Inflammatory macrophage treated with lipopolysaccharide for 4 hours (primary cell): ENCODE measurements around the gene LGALS4.
"Not testable (repeated sequence)": the region's sequence is repeated elsewhere in the genome, so short reads cannot be mapped to it uniquely, and the experiment has no call there.

ENCODE experiments used
- DNase-seq: peaks from one replicate; pipeline ENCODE4 v3.0.0-alpha.2; 2020

Gene LGALS4

GRCh38 chr19:38817081-38817480, 4.3 kb upstream of the LGALS4 start:
- no peak for DNase-seq

- no peak for DNase-seq
These were observed 3.5 kb upstream of the LGALS4 start for GRCh38 chr19:38816131-38816750.

GRCh38 chr19:38815059-38816001, 2.6 kb upstream of the LGALS4 start:
- no peak for DNase-seq

GRCh38 chr19:38813932-38814331, 1.2 kb upstream of the LGALS4 start:
- not testable (repeated sequence) for DNase-seq

GRCh38 chr19:38813323-38813722, 578 bp upstream of the LGALS4 start:
- no peak for DNase-seq

- no peak for DNase-seq
These were observed 520 bp downstream of the LGALS4 start for GRCh38 chr19:38812009-38812840.

- DNase-seq: no peak
These were observed 3.0 kb downstream of the LGALS4 start for GRCh38 chr19:38809592-38810252.

- DNase-seq: no peak
These were observed 4.0 kb downstream of the LGALS4 start for GRCh38 chr19:38808741-38809140.

- DNase-seq: not testable (repeated sequence)
These were observed 5.2 kb downstream of the LGALS4 start for GRCh38 chr19:38807374-38808098.

GRCh38 chr19:38806371-38806770, 6.4 kb downstream of the LGALS4 start:
- DNase-seq: no peak

GRCh38 chr19:38805180-38805579, 7.6 kb downstream of the LGALS4 start:
- DNase-seq: no peak

- DNase-seq: no peak
These were observed 9.2 kb downstream of the LGALS4 start for GRCh38 chr19:38803543-38803942.

- DNase-seq: no peak
These were observed 11.2 kb downstream of the LGALS4 start for GRCh38 chr19:38801359-38802095.

- no peak for DNase-seq
These were observed 12.0 kb downstream of the LGALS4 start for GRCh38 chr19:38800577-38801347.

- DNase-seq: no peak
These were observed 13.6 kb downstream of the LGALS4 start for GRCh38 chr19:38799104-38799503.

- DNase-seq: not testable (repeated sequence)
These were observed 15.0 kb downstream of the LGALS4 start for GRCh38 chr19:38797781-38798180.

GRCh38 chr19:38796154-38796553, 16.6 kb downstream of the LGALS4 start:
- DNase-seq: no peak

- no peak for DNase-seq
These were observed 17.2 kb downstream of the LGALS4 start for GRCh38 chr19:38795549-38795948.

GRCh38 chr19:38793671-38794070, 19.1 kb downstream of the LGALS4 start:
- no peak for DNase-seq

GRCh38 chr19:38793177-38793576, 19.6 kb downstream of the LGALS4 start:
- no peak for DNase-seq
